SH-SY5Y (cell line): ENCODE measurements around the gene HMGN1.

Experiments used
- GATA2 ChIP-seq: IDR thresholded peaks from 2 replicates; pipeline ENCODE4 v1.6.1; 2011; ENCODE audit warnings: mild to moderate bottlenecking, low read depth, low read length
- GATA3 ChIP-seq: IDR thresholded peaks from 2 replicates; pipeline ENCODE4 v1.6.1; 2011; ENCODE audit warnings: low read depth, mild to moderate bottlenecking, low read length, moderate library complexity

GRCh38 chr21:39350094-39351005 lies 1.5 kb upstream of the HMGN1 start:
- no peak for TF ChIP-seq GATA2
- no peak for TF ChIP-seq GATA3
